HCEC 1CT (cell line): ENCODE results near the gene PRDM16.

Source experiments
- DNase-seq: peaks from one replicate; pipeline ENCODE4 v3.0.0-alpha.2; 2017

The PRDM16 gene

DNA sequence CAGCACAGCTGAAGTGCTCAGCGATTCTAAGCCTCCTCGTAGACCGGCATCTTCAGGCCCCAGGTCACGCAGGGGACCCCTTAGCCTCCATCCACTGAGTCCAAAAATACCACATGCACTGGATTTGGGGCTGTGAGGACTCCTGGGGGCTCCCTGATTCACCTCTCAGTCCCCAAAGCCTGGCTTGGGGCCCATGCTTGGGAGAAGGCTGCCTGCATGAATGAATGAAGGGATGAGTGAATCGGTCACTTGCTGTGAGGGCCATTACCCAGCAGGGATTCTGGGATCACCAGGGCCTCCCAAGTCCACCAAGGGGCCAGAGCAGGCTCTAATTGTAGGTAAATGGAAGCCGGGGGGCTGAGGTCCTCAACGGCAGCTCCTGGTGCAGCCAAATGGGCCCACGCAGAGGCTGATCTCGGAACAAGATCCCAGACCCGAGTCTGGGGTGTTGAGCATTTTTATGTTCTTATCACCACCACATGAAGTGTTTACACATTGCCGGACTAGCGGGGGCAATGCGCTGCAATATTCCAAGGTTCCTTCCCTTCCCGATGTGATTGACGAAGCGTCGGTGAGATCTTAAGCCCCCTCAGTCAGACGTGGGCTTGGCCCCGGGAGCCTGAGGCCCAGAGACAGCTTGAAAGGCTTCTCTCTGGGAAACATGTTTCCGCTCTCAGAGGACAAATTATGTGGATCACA lies 371.9 kb downstream of the PRDM16 start:
- no peak for DNase-seq

DNA sequence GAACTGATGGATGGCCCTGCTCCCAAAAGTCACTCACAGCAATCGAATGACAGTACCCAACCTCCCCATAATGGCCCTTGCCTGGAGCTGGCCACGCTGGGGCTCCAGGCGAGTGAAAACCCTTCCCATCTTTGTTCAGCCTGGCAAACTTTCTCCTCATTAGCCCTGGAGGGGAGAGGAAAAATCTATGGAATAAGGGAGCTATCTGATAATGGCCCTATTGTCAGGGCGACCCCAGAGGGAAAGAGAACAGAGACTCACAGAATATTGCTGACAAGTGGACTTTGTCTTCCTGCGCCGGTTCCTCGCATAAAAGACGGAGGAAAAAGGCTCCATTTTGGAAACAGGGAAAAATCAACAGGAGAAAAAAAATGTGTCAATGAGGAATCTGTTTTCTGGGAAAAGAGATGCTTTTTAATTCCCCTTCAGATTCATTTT lies 372.4 kb downstream of the PRDM16 start:
- DNase-seq, result no peak

GRCh38 chr1:3441880-3442279 lies 372.9 kb downstream of the PRDM16 start:
- no peak for DNase-seq

DNA sequence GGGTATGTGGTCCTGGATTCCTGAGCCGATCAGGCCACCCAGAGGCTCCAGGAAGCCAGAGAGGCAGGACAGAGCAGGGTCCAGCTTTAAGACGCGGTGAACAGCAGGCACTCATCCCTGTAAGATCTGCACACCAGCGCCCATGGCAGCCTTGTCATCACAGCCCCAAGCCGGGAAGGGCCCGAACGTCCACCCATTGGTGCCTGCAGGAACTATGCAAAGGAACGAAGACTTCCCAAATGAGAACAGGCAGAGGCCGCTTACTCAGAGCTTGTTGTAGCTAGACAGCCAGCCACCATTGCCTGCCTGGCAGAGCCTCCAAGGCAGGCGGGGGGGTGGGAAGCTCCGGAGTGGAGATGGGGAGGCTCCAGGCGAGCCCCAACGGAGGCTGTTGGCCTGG lies 373.3 kb downstream of the PRDM16 start:
- no peak for DNase-seq

DNA sequence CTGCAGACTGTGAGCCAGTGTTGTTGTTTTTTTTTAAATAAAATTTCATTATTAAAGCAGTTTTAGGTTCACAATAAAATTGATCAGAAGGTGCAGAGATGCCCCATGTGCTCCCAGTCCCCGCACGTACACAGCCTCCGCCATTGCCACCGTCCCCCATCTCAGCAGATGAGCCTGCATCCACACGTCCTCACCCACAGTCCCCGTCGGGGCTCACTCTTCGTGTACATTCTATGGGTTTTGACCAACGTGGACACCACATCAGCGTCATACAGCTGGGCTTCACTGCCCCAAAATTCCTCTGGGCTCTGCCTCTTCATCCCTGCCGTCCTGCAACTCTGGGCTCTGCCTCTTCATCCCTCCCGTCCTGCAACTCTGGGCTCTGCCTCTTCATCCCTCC lies 373.9 kb downstream of the PRDM16 start:
- DNase-seq, result no peak

DNA sequence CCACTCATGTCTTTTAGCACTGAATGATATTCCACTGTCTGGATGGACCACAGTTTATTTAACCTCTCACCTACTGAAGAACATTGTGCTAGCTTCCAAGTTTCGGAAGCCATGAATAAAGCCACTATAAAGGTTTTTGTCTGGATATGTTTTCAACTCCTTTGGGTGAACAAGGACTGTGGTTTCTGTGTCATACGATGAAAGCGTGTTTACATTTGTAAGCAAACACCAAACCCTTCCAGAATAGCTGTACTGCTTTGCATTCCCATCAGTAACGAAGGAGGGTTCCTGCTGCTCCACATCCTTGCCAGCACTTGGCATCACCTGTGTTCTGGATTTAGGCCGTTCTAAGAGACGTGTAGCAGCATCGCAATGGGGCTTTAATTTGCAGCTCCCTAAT lies 374.8 kb downstream of the PRDM16 start:
- no peak for DNase-seq

DNA sequence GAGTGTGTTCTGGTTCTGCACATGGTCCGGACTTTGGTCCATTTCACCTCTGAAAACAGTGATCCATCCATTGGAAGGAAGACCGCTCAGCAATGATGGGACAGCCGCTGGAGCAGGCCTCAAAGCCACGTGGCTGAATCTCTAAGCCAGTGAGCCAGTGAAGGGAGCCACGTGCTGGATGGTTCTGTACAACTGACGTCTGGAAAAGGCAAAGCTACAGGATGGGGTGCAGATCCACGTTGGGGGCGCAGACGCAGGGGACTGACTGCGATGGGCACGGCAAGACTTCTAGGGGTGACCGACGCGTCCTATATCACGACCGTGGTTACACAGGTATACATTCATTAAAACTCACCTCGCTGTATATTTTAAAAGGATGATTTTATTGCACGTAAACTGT lies 375.3 kb downstream of the PRDM16 start:
- DNase-seq, result no peak

DNA sequence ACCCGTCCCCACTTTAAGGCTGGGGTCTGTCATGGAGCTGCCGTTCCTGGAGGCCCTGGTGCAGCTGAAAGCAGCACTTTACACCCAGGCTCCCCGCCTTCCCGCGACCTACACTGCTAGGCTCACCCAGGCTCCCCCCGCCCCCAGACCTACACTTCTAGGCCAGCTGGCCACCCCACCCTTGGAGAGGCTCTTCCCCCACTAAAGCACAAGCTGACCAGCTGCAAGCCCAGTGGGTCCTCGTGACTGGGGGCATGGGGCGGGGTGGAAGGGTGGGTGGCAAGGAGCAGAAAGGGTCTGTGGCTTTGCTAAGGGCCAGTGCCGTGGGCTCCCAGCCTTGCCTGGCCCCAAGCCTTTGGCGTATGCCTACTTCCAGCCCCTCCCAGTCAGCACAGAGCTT lies 375.7 kb downstream of the PRDM16 start:
- DNase-seq, result no peak

- no peak for DNase-seq
Observed at GRCh38 chr1:3450202-3450863, 381.3 kb downstream of the PRDM16 start.

DNA sequence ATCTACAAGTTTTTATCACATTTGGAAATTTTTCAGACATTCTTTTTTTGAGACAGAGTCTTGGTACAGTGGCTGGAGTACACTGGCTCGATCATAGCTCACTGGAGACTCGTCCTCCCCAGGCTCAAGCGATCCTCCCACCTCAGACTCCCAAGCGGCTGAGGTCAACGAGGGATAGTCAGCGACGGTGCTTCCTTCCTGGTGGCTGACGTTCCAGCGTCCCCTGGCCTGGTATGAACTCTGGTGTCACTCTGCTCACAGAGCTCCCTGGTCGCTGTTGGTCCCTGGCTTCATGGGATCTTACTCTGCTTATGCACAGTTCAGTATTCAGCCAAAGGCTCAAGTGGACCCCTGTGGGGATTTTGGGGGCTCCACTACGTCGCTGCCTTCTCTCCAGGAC lies 382.0 kb downstream of the PRDM16 start:
- no peak for DNase-seq

DNA sequence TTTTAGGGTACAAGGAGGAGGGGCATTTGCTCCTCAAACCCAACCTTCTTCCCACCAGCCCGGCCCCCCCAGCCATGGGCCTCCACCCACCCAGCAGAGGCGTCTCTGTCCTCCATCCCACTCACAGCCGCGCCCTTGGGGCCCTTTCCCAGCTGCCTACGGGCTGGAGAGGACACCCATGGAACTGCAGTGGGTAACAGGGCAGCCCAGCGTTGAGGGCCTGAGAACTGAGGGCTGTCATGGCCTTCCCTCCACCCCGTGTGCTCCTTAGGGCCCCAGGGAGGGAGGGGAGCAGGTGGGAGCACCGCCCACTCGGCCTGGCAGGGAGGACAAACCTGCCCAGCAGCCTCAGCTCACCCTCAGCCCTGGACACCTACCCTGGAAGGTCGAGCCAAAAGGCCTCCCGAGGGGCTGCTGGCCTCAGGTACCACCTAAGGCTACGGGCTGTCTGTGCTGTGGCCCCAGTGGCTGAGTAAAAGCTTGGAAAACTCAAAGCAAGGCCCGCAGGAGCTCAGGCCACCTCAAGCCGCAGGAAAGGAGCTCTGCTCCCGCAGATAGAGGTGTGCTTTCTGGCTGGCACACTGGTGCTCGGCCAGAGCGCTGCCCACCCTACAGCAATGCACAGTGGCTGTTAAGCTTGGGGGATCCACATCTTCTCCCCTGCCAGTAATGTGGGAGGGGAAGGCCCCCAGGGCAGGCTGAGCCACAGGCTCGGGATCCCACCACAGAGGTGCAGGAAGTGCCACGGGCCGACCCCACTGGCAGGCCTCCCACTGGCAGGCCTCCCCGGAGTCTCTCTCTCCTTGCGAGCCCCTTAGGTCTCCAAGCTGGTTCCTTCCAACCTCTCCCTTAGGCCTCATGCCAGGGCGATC lies 383.2 kb downstream of the PRDM16 start:
- DNase-seq, result no peak

DNA sequence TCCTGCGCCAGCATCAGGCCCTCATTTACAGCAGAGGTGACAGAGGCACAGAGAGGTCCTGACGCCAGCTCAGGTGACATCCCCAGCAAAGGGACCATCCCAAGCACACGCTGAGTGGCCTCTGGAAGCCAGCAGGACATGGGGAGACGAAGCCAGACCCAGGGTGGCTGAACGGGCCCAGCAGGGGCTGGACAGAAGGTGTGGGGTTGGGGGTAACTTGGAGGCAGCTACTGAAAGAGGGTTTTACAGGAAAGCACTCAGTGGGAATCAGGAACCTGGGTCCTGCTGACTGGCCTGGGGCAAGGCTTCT lies 383.8 kb downstream of the PRDM16 start:
- DNase-seq, result no peak

DNA sequence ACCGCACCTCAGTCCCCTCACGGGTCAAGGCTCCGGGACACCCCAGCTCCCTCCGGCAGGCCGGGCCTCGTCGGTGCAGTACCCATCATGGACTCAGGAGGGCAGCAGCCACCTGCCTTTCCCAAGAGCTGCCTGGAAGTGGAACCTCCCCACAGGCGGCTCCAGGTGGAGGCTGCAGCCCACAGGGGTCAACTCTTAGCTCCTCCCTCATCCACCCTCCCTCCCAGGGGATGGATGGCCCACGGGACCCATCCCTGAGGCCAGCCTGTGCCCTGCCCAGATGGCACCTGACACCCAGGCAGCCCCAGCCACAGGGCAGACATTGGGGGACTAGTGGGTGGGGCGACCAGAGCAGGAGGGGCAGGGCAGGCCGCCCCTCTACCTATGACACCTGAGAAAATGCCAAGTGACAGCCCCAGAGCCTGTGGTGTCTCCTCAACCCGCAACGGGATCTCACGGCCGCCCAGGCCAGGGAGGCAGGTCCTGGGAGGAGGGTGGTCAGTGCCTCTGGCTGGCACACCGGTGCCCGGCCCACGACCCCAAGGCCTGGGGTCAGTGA lies 384.3 kb downstream of the PRDM16 start:
- DNase-seq, result peak; percentile 20

- no peak for DNase-seq
Observed at GRCh38 chr1:3453891-3454810, 385.1 kb downstream of the PRDM16 start, which contains the start of gene ARHGEF16. Gene ARHGEF16 (plus strand): TSS chr1:3454665. CDS start chr1:3463085, 8,420 bp downstream.

GRCh38 chr1:3454811-3455618 lies 386.0 kb downstream of the PRDM16 start:
- no peak for DNase-seq

DNA sequence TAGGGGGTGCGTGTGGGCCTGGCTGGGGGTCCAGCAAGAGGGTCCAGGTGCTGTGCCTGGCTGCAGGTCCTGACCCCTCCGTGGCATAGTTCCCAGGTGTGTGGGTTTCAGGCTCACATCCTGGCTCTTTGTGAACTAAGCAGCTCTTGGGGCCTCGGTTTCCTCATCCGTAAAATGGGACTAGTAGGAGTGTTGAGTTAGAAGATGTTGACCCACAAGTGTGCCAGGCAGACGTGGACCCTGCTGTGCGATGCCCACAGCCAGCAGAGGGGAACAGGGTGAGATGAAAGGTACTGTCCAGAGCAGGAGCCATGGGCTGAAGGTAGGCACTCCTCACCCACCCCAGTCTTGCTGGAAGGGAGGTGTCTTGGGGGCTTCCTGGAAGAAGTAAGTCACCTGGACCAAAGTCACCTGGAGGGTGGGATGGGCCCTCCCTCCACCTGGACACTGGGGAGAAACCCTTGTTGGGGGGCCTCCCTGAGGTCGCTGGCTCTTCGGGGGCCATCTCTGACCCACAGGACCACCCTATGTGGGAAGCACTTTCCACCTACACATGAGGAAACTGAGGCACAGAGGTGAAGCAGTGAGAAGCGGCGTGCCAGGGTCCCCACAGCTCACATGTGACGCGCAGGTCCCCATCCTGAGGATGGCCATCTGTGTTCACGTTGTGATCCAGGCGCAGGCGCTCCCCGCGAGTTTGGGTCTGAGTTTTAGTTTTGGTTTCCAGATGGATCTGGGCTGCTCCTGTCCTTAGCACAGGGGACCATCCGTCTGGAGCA lies 386.9 kb downstream of the PRDM16 start:
- no peak for DNase-seq

GRCh38 chr1:3456449-3456963 lies 387.5 kb downstream of the PRDM16 start:
- no peak for DNase-seq

- no peak for DNase-seq
Observed at GRCh38 chr1:3456964-3457909, 388.2 kb downstream of the PRDM16 start.
